Lung microvascular endothelial cell (primary cell): ENCODE measurements around the gene PRELID3B. TPM values are rescaled to one million over a fixed set of nuclear protein-coding genes. Genes with fewer than 3 reads are reported as not detected.

Experiments used
- DNase-seq, 2 donors: peaks; one replicate each; pipeline versions ENCODE4 v3.0.0 to v3.0.0-alpha.2; 2010; ENCODE audit warnings: low read depth in 2 of 2
- total RNA-seq: library from RNA; depleted of rRNA; stranded (reverse); fragments of >200 nt; gene quantifications from 2 replicates; pipeline ENCODE4 v1.2.1, GENCODE V29; 2014

PRELID3B gene
- total RNA-seq, 1 donor from 2014 or later, result 86.5 TPM

- peak; percentile 97 for DNase-seq
These were observed 31.4 kb downstream of the PRELID3B start for GRCh38 chr20:59010995-59011873.

- peak; percentile 58 to 68 for DNase-seq
These were observed 32.1 kb downstream of the PRELID3B start for GRCh38 chr20:59010321-59010994.

GRCh38 chr20:59008715-59009336 is 33.8 kb downstream of the PRELID3B start:
- DNase-seq, result no peak

GRCh38 chr20:59007665-59008511 is 34.7 kb downstream of the PRELID3B start:
- peak in 1 of 2 donors; percentile 67 for DNase-seq

GRCh38 chr20:59006864-59007664 is 35.5 kb downstream of the PRELID3B start, which contains the start of gene CTSZ:
CTSZ (minus strand) TSS chr20:59007254; CDS start chr20:59007128, 126 bp downstream.
- DNase-seq, result peak; percentile 43 to 61

GRCh38 chr20:59006167-59006863 is 36.3 kb downstream of the PRELID3B start:
- peak; percentile 53 to 68 for DNase-seq

- DNase-seq, result no peak
These were observed 36.9 kb downstream of the PRELID3B start for GRCh38 chr20:59005523-59006166.

- peak; percentile 37 to 84 for DNase-seq
These were observed 37.6 kb downstream of the PRELID3B start for GRCh38 chr20:59004763-59005522.

- peak in 1 of 2 donors; percentile 42 for DNase-seq
These were observed 38.2 kb downstream of the PRELID3B start for GRCh38 chr20:59004493-59004762.

GRCh38 chr20:59003836-59004492 is 38.6 kb downstream of the PRELID3B start:
- no peak for DNase-seq

GRCh38 chr20:59002874-59003399 is 39.6 kb downstream of the PRELID3B start:
- DNase-seq, result no peak

- DNase-seq, result no peak
These were observed 40.2 kb downstream of the PRELID3B start for GRCh38 chr20:59002388-59002787.

- DNase-seq, result no peak
These were observed 41.0 kb downstream of the PRELID3B start for GRCh38 chr20:59001449-59002171.

- no peak for DNase-seq
These were observed 41.5 kb downstream of the PRELID3B start for GRCh38 chr20:59001068-59001448.

GRCh38 chr20:59000326-59000725 is 42.3 kb downstream of the PRELID3B start:
- DNase-seq, result no peak

- no peak for DNase-seq
These were observed 43.9 kb downstream of the PRELID3B start for GRCh38 chr20:58998656-58999055.

GRCh38 chr20:58997141-58997770 is 45.3 kb downstream of the PRELID3B start:
- DNase-seq, result no peak
